Measurements from ENCODE around the gene SVOPL.
A peak's percentile ranks its signal among the peaks of the same experiment; 100 is the strongest.

SVOPL gene

DNA sequence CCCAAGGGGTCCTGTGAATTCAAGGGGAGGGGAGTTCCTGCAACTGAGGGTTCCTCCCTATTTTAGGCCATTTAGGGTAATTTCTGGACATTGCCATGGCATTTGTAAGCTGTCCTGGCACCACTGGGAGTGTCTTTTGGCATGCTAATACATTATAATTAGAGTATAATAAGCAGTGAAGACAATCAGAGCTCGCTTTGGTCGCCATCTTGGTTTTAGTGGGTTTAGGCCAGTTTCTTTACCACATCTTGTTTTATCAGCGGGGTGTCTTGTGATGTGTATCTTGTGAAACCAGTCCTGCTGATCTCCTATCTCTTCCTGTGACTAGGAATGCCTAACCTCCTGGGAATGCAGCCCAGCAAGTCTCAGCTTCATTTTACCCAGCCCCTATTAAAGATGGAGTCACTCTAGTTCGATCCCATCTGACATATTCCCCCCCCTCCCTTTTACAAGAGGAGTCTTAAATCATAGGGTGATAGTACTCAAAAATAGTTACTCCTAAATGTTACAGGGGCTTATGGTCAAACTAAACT is 43.2 kb downstream of the SVOPL start:
- DNase-seq = no peak

DNA sequence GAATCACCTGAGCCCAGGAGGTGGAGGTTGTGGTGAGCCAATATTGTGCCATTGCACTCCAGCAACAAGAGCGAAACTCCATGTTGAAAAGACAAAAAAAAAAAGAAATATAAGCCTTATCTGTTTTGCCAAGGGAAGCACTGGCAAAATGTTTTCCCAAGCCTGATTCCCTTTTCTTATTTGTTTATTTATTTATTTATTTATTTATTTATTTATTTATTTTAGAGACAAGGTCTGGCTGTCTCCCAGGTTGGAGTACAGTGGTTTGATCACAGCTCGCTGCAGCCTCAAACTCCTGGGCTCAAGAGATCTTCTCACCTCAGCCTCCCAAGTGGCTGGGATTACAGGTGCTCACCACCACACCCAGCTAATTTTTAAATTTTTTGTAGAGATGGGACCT is 44.2 kb downstream of the SVOPL start:
- DNase-seq = no peak

DNA sequence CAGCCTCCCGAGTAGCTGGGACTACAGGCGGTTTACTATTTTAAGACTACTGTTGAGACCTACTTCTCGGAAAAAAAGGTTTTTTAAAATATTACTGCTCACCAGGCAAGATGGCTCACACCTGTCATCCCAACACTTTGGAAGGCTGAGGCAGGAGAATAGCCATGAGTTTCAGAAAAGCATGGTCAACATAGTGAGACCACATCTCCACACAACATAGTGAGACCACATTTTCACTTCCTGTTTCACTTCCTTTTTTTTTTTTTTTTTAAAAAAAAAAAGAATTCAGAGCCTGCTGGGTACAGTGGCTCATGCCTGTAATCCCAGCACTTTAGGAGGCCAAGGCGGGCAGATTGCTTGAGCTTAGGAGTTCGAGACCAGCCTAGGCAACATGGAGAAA is 46.5 kb downstream of the SVOPL start:
- DNase-seq = no peak

DNA sequence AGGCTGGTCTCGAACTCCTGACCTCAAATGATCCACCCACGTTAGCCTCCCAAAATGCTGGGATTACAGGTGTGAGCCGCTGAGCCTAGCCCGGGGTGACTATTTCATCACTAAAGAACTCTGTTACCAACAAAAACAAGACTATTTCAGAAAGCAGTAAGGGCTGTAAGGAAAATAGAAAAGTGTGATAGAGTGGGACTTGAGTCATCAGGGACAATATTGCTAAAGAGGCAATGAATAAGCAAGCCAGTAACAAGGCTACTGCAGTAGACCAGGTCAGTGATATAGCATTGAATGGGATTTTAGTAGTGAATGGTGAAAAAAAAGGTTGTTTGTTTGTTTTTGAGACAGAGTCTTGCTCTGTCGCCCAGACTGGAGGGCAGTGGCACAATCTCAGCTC is 51.7 kb downstream of the SVOPL start:
- DNase-seq = no peak

DNA sequence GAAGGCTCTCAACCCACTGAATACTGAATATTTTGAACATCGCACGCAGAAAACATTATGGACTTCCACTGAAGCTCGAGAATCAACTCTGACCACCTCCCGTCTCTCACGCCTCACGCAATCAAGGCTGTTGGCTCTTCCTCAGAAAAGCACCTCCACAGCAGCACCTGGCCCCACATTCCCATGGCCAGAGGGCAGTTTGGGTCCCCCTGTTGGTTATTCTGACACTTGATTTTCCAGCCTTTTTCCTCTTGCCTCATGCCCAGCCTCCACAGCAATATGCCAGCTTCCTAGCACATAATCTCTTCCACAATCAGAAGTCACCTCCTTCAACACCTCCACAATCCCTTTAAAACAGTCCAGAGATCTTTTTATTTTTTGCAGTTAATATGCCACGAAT is 55.9 kb downstream of the SVOPL start:
- DNase-seq = no peak

DNA sequence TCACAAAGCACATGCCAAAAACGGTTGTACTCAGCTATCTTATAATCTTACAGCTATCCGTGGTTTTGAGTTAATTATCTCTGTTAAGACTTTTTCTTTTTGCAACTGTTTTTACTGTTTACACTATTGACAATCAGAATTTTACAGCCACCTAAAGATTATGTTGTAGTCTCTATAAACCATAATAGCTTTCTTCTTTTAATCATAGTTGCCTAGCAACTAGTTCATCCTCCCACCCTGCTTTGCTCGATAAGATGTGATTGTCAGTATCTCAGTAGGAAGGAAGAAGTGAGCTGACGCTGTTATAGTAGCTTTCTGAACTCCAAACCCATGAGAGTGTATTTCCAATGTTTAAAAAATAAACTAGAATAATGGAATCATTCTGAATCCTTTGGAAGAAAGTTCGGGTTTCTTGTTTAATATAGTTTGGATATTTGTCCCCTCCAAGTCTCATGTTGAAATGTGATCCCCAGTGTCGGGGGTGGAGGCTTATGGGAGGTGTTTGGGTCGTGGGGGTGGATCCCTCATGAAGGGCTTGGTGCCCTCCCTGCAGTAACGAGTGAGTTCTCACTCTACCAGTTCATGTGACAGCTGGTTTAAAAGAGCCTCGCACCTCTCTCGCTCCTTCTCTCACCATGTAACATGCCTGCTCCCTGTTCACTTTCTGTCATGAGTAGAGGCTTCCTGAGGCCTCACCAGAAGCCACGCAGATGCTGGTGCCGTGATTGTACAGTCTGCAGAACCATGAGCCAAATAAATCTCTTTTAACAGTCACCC is 68.1 kb downstream of the SVOPL start:
- DNase-seq = no peak

DNA sequence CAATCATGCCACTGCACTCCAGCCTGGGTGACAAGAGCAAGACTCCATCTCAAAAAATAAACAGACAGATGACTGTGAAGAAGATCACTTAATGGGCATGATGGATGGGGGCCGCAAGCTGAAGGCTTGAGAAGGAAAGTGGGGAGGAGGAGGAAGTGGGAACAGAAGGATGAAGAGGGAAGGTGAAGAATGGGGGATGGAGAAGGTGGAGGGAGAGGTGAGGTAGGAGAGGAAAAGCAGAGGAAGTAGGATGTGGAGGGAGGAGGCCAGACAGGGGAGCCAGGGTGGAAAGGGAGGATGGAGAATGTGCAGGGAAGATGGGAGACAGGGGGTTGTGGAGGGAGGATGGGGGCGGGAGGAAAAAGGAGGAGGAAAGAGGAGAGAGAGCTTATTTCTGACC is 68.8 kb downstream of the SVOPL start:
- no peak for DNase-seq

DNA sequence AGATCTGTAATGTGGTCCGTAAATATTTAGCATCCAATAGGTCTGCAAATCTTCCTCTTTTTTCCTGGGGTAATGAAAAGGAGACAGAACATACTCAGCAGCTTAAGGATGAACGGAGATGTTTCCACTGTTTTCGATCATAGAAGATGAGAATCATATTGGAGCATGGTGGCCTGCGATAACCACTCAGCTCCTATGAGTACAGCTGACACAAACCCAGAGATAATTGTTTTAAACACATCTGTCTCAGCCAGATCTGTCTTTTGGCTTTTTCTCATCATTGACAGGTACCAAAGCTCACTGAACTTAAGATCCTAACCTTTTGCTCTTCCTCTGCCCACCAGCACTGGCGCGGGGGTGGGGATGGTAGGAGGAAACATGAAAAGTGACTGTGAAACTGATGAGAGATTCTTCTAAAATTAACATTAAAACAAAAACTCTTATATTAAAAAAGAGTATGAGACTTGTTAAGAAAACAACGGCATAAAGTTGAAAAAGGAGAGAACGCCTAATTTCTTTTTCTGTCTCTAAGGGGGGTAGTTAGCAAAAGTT is 71.0 kb downstream of the SVOPL start:
- no peak for DNase-seq

DNA sequence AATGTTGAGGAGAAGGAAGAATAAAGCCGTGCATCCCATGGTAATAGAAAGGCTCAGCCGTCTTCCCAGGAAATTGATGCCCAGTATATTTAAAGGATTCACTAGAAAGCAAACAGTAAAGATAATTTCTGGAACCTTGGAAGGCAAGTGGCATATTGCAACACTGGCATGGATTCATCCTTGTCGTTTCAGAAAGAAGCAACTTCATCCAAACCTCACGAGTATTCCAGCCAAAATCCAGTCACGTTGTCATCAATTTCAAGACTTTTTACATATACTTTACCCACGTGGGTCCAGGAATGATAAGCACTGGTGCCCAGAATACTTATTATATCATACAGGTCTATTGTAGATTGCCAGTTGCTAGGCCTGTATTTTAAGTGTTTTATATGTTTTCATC is 73.8 kb downstream of the SVOPL start:
- no peak for DNase-seq

DNA sequence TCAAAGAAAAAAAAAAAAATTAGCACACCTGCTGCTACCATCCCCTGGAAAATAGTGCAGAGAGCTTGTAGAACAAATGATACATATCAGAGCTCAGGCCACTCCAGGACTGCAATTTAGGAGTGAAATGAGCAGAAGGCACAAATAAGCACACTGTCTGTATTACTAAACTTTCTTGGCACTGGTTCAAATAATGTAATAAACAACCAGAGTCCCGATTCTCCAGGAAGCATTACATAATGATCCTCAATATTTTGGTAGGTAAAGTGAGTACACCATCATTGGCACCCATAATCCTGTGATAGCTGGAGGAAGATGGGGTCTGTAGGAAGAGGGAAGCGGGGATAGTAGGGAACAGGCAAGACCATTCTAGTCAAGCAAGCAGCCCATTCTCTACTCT is 74.3 kb downstream of the SVOPL start:
- no peak for DNase-seq

DNA sequence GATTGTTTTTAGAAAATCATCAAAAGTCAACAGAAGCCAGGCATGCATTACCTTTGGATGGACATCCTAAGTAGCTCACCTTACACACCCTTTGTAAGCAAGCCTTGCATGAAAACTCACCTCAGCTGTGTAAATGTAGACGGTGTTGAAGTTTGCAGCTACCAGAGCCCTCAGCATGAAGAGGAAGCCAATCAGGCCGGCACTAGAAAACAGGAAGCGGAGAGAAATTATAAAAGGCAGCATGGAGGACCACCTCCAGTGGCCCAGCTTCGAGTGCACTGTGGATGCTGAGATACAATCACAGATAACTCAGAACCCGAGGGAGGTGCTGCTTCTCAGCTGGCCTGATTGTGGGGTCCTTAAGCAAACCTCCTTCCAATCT is 75.3 kb downstream of the SVOPL start:
- peak; percentile 66 for DNase-seq

DNA sequence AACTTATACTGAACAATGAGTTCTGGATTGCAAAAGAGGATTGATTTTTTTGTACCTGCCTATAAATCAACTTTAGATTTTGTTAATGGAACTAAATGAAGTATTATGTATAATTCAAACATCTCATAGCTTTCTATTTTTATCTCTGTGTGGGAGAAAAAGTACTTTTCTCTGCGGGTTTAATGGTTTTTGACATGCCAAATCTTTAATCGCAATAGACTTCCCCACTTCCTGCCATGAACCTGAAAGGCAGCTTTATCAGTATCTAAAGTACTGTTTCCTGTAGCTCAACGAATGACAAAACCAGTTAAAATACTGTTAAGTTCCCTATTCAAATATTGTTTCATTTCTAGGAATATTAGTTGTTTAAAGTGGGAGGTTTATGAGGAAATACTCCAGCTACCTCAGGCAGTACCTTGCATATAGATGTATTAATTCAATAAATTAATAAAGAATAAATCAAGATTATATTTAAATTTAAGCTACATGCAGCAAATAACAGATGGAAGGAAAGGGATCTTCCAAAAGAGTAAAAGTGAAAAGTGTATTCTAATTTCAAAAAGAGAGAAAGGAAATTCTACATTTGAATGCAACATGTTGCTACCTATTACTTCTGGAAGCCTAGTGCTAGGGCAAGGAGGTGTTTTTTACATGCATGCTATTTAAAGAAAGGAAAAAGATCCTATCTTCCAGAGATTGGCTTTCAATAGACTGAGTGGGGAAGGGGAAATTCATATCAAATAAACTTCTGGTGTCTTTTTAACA is 75.9 kb downstream of the SVOPL start:
- DNase-seq = no peak

DNA sequence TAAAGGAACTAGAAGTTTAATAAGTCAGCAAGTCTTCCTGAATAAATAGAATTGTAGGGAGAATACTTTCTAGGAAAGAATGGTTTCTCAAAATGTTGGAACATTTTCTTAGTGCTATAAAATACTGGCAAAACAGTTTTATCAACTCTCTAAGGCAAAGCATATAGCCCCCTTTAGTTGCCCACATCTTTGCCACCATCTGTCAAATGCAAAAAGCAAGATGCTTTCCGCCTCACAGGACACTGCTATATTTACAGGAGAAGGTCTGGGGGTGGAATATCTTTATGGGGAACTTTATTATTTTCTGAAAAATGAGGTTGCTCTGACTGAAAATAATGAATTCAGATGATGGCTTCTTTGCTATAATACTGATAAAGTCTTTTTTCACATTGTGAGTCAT is 78.3 kb downstream of the SVOPL start:
- DNase-seq = no peak

DNA sequence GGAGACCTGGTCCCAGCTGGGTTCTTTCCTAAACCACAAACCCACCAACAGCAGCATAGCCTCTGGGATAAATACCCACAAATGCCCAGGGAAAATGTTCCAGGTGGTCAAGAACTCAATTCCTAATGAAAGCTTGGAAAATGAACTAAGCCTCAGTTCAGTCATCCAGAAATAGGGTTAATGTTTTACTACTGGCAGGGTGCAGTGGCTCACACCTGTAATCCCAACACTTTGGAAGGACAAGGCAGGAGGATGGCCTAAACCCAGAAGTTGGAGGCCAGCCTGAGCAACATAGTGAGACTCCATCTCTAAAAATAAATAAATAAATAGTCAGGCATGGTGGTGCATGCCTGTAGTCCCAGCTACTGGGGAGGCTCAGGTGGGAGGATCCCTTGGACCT is 82.2 kb downstream of the SVOPL start:
- no peak for DNase-seq

DNA sequence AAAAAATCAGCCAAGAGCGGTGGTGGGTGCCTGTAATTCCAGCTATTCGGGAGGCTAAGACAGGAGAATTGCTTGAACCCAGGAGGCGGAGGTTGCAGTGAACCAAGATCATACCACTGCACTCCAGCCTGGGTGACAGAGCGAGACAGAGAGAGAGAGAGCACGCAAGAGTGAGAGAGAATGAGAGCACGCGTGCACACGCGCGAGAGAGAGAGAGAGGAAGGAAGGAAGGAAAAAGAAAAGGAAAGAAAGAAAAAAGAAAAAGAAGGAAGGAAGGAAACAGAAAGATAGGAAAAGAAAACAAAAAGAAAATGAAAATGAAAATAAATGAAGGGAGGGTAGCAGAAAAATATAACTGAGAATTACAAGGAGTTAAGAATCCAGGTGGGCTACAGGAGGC is 82.7 kb downstream of the SVOPL start:
- DNase-seq = no peak

DNA sequence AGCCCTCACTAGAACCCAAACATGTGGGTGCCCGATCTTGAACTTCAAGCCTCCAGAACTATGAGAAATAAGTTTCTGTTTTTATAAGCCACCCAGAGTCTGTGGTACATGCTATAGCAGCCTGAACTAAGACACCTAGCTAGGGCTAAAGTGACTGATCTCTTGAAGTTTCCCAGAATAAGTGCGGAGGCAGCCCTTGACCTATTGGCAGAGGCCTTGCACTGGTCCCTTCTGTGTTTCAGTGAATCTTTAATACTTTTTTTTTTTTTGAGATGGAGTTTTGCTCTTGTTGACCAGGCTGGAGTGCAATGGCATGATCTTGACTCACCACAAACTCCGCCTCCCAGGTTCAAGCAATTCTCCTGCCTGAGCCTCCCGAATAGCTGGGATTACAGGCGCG is 85.1 kb downstream of the SVOPL start:
- no peak for DNase-seq

DNA sequence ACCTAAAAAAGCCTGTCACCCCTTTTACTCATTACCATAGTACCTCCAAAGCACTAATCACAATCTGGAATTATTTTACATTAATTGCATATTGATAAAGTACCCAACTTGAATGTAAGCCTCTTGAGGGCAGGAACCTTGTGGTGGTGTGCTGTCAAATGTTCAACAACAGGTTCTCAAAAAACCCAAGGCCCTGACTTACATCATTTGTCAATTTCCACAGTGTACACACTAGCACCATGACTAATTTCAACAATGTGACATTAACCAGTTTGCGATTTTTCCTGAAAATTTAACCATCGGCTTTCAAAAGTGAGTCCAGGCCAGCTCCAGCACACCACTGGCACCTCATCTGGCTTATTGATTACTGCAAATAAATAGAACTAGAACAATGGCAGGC is 87.5 kb downstream of the SVOPL start:
- no peak for DNase-seq

DNA sequence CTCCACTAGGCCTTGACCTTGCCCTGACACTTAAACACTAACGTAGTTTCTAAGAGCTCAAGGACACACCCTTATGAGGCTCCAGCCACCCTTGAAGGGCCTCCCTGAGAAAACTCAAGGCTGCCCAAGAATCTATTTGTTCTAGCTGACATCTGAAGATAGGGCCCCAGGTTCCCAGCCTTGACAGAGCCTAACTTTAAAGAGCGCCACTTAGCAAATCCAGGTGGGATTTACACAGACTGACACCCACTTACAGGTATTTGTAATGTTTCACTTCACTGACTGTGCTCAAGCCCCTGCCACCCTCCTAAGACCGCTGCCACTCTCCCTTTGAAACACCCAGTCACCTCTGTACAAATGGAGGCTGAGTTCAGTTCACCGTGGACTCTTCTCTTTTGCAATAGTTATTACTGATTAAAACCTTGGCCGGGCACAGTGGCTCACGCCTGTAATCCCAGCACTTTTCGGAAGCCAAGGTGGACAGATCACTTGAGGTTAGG is 90.4 kb downstream of the SVOPL start:
- DNase-seq = no peak

DNA sequence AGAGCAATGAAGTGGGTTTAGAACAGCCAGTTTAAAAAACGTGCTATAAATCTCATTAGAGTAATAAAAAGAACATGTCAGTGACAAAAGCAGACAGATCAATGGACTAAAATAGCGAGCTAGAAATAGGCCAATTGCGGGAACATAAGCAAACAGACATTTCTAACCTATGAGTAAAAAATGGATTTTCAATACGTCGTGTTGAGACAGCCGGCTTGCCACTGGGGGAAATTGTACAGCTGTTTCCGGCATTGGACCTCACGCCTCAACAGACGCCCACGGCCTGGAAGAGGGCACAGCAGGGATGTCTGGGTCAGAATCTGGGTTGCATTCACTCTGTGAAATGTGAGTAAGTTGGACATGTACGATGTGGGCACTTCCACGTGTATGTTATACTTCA is 92.9 kb downstream of the SVOPL start:
- DNase-seq = no peak

DNA sequence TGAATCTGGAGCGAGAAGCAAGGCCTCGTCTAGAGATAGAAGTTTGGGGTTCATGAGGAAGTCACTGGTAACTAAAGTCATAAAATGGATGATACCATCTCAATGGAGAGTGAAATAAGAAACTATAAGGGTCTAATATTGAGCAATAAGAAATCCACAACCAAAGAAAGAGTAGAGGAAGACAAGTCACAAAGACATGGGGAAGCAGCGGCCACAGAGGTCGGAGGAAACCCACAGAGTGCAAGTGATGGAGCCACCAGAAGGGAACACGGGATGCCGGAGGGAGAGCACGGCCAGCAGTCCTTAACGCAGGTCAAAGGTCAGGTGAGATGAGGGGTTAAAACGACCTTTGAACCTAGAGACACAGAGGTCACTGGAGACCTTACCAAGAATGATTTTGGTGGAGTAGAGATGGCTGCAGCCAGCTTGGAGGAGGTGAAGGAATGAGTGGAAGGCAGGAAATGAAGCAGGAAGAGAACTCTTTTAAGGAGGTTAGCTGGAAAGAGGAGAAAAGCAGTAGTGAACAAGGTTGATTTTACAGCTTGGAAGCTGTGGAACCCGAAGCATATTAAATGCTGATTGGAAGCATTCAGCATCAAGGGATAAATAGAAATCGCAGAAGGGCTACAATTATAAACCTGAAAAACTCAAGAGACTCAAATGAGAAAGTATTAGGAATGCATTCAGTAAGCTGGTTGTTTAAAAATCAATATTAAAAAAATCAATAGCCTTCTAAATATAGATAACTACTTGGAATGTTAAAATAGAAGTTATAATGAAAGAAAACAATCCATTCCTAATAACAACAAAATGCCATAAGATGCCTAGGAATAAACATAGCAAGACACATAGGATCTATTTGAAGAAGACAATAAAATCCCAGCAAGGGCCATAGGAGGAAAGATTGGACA is 93.7 kb downstream of the SVOPL start:
- no peak for DNase-seq

DNA sequence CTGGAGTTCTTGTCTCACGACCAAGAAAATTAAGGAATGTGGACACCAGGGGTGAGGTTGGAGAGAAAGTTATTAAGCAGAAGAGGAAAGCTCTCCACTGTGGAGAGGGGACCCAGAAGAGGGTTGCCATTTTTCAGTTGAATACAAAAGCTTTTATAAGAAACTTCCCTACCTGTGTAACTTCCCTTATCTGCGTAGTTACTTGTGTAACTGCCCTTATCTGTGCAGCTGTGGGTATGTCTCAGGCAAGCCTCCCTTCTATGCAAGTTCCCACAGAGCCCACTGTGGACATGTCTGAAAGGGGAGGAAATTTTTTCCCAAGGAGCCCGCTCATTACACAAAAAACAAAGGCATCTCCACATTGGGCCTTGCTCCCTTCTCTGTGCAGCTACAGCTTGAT is 94.9 kb downstream of the SVOPL start:
- DNase-seq = no peak

DNA sequence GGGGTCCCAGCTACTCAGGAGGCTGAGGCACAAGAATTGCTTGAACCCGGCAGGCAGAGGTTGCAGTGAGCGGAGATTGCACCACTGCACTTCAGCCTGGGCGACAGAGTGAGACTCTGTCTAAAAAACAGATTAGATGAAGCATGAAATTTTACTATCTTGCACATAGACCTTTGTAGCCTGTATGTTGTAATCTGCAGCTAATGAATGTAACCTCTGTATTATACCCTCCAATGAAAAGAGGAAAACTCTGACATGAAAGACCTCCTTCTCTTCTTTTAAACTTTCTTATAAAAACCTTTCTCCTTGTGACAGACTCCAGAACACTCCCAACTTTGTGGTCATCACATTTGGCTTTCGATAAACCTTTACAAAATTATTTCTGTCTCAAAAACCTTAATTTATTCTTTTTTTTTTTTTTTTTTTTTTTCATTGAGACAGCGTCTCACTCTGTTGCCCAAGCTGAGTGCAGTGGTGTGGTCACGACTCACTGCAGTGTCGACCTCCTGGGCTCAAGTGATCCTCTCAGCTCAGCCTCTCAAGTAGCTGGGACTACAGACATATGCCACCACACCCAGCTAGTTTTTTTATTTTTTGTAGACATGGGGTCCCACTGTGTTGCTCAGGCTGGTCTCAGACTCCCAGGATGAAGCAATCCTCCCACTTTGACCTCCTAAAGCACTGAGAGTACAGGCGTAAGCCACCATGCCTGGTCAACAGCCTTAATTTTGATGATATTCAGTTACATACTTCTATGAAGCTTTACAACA is 97.4 kb downstream of the SVOPL start:
- no peak for DNase-seq

All from DMS79 (cell line).